Keratinocyte (primary cell): ENCODE measurements around the gene ELF1. TPM values are rescaled to one million over a fixed set of nuclear protein-coding genes. Genes with fewer than 3 reads are reported as not detected.

Experiments
- DNase-seq: peaks from one replicate; pipeline ENCODE4 v3.0.0-alpha.2; 2011; ENCODE audit warnings: low read depth, missing footprints, low spot score
- FAIRE-seq: peaks from 2 replicates; lab custom pipeline; 2011; peaks lifted over from hg19 to GRCh38; lab: Jason Lieb, UNC
- H2AFZ ChIP-seq: 2 replicates; pipeline ENCODE4 v1.6.0; 2012; ENCODE audit warnings: low read length, control low read depth, inconsistent platforms; ENCODE audit not compliant: control insufficient read depth
- H3K27ac ChIP-seq: 2 replicates; pipeline ENCODE4 v1.5.1; 2011; ENCODE audit warnings: low read length; ENCODE audit not compliant: control insufficient read depth, insufficient read depth
- H3K27me3 ChIP-seq: 3 replicates; pipeline ENCODE4 v1.6.0; 2011; ENCODE audit warnings: low read length; ENCODE audit not compliant: control insufficient read depth, insufficient read depth; ENCODE audit errors: extremely low read depth
- H3K36me3 ChIP-seq, 2 experiments: 2 replicates in 1 of 2; 3 replicates in 1 of 2; pipeline ENCODE4 v1.5.1; 2011; ENCODE audit warnings: low read length in 2 of 2, mild to moderate bottlenecking in 1 of 2; ENCODE audit not compliant: control insufficient read depth in 2 of 2, insufficient read depth in 2 of 2; ENCODE audit errors: extremely low read depth in 1 of 2
- H3K4me1 ChIP-seq: 3 replicates; pipeline ENCODE4 v1.5.1; 2011; ENCODE audit warnings: low read length; ENCODE audit not compliant: control insufficient read depth, insufficient read depth; ENCODE audit errors: extremely low read depth
- H3K4me2 ChIP-seq: 3 replicates; pipeline ENCODE4 v1.6.0; 2011; ENCODE audit warnings: low read depth, low read length; ENCODE audit not compliant: control insufficient read depth, insufficient read depth; ENCODE audit errors: extremely low read depth
- H3K4me3 ChIP-seq, 3 experiments: fragments of 200-600 bp in 1 of 3; sonication (generic) in 1 of 3; 2 replicates in 2 of 3; 3 replicates in 1 of 3; pipeline ENCODE4 v1.5.1; 2011 to 2016; ENCODE audit warnings: low read length in 3 of 3, mild to moderate bottlenecking in 3 of 3, control low read depth in 2 of 3, inconsistent platforms in 1 of 3, low read depth in 1 of 3, mixed read lengths in 1 of 3, mixed run types in 1 of 3, moderate library complexity in 1 of 3; ENCODE audit not compliant: control insufficient read depth in 2 of 3, insufficient read depth in 2 of 3; ENCODE audit errors: extremely low read depth in 1 of 3
- H3K79me2 ChIP-seq: 2 replicates; pipeline ENCODE4 v1.6.0; 2012; ENCODE audit warnings: low read length; ENCODE audit not compliant: control insufficient read depth, insufficient read depth
- H3K9ac ChIP-seq: 3 replicates; pipeline ENCODE4 v1.6.0; 2011; ENCODE audit warnings: low read length; ENCODE audit not compliant: control insufficient read depth, insufficient read depth; ENCODE audit errors: extremely low read depth
- H3K9me1 ChIP-seq: 3 replicates; pipeline ENCODE4 v1.6.0; 2011; ENCODE audit warnings: low read length; ENCODE audit not compliant: control insufficient read depth, insufficient read depth; ENCODE audit errors: extremely low read depth
- H3K9me3 ChIP-seq: 2 replicates; pipeline ENCODE4 v1.5.1; 2012; ENCODE audit warnings: low read depth, low read length; ENCODE audit not compliant: control insufficient read depth
- H4K20me1 ChIP-seq: 3 replicates; pipeline ENCODE4 v1.6.0; 2011; ENCODE audit warnings: low read length; ENCODE audit not compliant: control insufficient read depth, insufficient read depth; ENCODE audit errors: extremely low read depth
- EZH2 ChIP-seq: IDR thresholded peaks from one replicate; pipeline ENCODE4 v1.6.1; 2012; ENCODE audit warnings: inconsistent platforms, mild to moderate bottlenecking, low read length, moderate library complexity
- dilution Hi-C: fragments of 300-500 bp; cut with MboI; formaldehyde crosslinking; loops from one replicate; pipeline ENCODE4 v1.7.0; 2020; ENCODE audit warnings: low sequenced_read_pairs; ENCODE audit not compliant: extremely low pct_ligation_motif_present
- polyA plus RNA-seq, 5 experiments: library from polyadenylated mRNA; depleted of rRNA in 3 of 5; stranded (reverse) in 3 of 5; stranded (forward) in 1 of 5; unstranded in 1 of 5; fragments of >200 nt; gene quantifications; 1 replicate in 1 of 5; 2 replicates in 3 of 5; 3 replicates in 1 of 5; pipeline versions ENCODE4 v1.2.1 to v1.2.3, GENCODE V29; 2011 to 2012; ENCODE audit warnings: missing spikeins in 2 of 5, low read depth in 1 of 5, low replicate concordance in 1 of 5
- TF ChIP-seq, protein P1 (sequence below), 3 experiments: IDR thresholded peaks in 1 of 3; conservative IDR thresholded peaks in 1 of 3; optimal IDR thresholded peaks in 1 of 3; 2 replicates in 2 of 3; 3 replicates in 1 of 3; pipeline versions ENCODE3 to v1.5.1; 2011; ENCODE audit warnings: low read length in 3 of 3, mild to moderate bottlenecking in 3 of 3, moderate library complexity in 2 of 3, control low read depth in 1 of 3, inconsistent platforms in 1 of 3; ENCODE audit not compliant: insufficient read depth in 2 of 3; ENCODE audit errors: extremely low read depth in 1 of 3

The ELF1 gene
- polyA plus RNA-seq, 1 donor (not counting 4 experiments of a cell fraction or from before 2014, with no cell fraction given) = 57.6 TPM

GRCh38 chr13:41054212-41054877 is 35.2 kb upstream of the ELF1 start:
- DNase-seq = no peak
- no peak overlapping the region for H3K27ac ChIP-seq

GRCh38 chr13:41053384-41053826 is 34.3 kb upstream of the ELF1 start:
- Histone ChIP-seq H3K4me3 (no peak overlapping the region), H4K20me1 (no peaks in the 10 kb centered on the region), H3K9me3 (no peaks in the 10 kb centered on the region), H3K4me2 (no peak overlapping the region), H3K4me1 (peaks cover 13% of the 10 kb centered on the region), H3K9ac (no peak overlapping the region), H3K79me2 (peaks cover 73% of the 10 kb centered on the region), H3K36me3 (no peaks in the 10 kb centered on the region), H2AFZ (no peak overlapping the region), H3K27me3 (no peaks in the 10 kb centered on the region), H3K9me1 (no peaks in the 10 kb centered on the region), H3K27ac (no peak overlapping the region)
- DNase-seq = no peak
- TF ChIP-seq, protein P1, sequence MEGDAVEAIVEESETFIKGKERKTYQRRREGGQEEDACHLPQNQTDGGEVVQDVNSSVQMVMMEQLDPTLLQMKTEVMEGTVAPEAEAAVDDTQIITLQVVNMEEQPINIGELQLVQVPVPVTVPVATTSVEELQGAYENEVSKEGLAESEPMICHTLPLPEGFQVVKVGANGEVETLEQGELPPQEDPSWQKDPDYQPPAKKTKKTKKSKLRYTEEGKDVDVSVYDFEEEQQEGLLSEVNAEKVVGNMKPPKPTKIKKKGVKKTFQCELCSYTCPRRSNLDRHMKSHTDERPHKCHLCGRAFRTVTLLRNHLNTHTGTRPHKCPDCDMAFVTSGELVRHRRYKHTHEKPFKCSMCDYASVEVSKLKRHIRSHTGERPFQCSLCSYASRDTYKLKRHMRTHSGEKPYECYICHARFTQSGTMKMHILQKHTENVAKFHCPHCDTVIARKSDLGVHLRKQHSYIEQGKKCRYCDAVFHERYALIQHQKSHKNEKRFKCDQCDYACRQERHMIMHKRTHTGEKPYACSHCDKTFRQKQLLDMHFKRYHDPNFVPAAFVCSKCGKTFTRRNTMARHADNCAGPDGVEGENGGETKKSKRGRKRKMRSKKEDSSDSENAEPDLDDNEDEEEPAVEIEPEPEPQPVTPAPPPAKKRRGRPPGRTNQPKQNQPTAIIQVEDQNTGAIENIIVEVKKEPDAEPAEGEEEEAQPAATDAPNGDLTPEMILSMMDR (optimal IDR thresholded peaks at IDR 0.05 in 1 of 3, IDR thresholded peaks at IDR 0.05 in 1 of 3, conservative IDR thresholded peaks at IDR 0.05 in 1 of 3; ENCODE audit: extremely low read depth in 1 of 3, insufficient read depth in 2 of 3, low read length in 3 of 3) = no peak
- no peak for TF ChIP-seq EZH2
- FAIRE-seq = no peak
- dilution Hi-C loops = no loop called here

More at GRCh38 chr13:41054212-41054877, 35.2 kb upstream of the ELF1 start:
- dilution Hi-C loops = no loop called here
- FAIRE-seq = peak; percentile 13
- no peak overlapping the region for H3K4me3 ChIP-seq
- H3K9me1 ChIP-seq = no peaks in the 10 kb centered on the region
- no peak for TF ChIP-seq EZH2
- TF ChIP-seq, protein P1 (optimal IDR thresholded peaks at IDR 0.05 in 1 of 3, IDR thresholded peaks at IDR 0.05 in 1 of 3, conservative IDR thresholded peaks at IDR 0.05 in 1 of 3; ENCODE audit: extremely low read depth in 1 of 3, insufficient read depth in 2 of 3, low read length in 3 of 3) = peak; percentile 29 to 48 (median 37)
- H3K27me3 ChIP-seq = no peaks in the 10 kb centered on the region
- no peaks in the 10 kb centered on the region for H3K9me3 ChIP-seq
- no peaks in the 10 kb centered on the region for H4K20me1 ChIP-seq
- H3K4me1 ChIP-seq = peaks cover 14% of the 10 kb centered on the region
- no peak overlapping the region for H2AFZ ChIP-seq
- H3K9ac ChIP-seq = no peak overlapping the region
- H3K4me2 ChIP-seq = peak overlapping the region; percentile 40
- H3K36me3 ChIP-seq = no peaks in the 10 kb centered on the region
- peaks cover 74% of the 10 kb centered on the region for H3K79me2 ChIP-seq
